IMR-90 (cell line): ENCODE results near the gene TCF7. TPM values are rescaled to one million over a fixed set of nuclear protein-coding genes. Genes with fewer than 3 reads are reported as not detected.

Source experiments
- ATAC-seq: fragments of 200-7000 bp; cut with Tn5 transposase; 2 replicates; pipeline ENCODE4 v1.9.1; 2020; ENCODE audit warnings: low read depth, mild to moderate bottlenecking, moderate library complexity
- BruUV-seq: library from RNA; stranded (reverse); fragments of 400-500 nt; replicated peaks from 2 replicates; lab custom pipeline; 2021; lab: Mats Ljungman, UMichigan
- CTCF ChIA-PET: fragments of 300-600 bp; formaldehyde crosslinking; extraction: SDS; loops from one replicate; lab custom pipeline; 2021; ENCODE audit warnings: antibody characterized with exemption; lab: Yijun Ruan, JAX
- POLR2A ChIA-PET: fragments of 300-600 bp; sonication (Branson Sonifier 250); formaldehyde crosslinking; loops from one replicate; lab custom pipeline; 2022; ENCODE audit warnings: antibody characterized with exemption; ENCODE audit not compliant: unreplicated experiment; lab: Charles Lee
- DNase-seq: peaks from one replicate; pipeline ENCODE4 v3.0.0; 2013
- H2AFZ ChIP-seq: replicated peaks from 2 replicates; pipeline ENCODE3; 2013; ENCODE audit warnings: low read length, mild to moderate bottlenecking; ENCODE audit not compliant: poor library complexity
- H2AK5ac ChIP-seq: 2 replicates; pipeline ENCODE4 v1.6.1; 2013; ENCODE audit warnings: low read depth, low read length, inconsistent platforms
- H2AK9ac ChIP-seq: replicated peaks from 2 replicates; pipeline ENCODE3; 2013; ENCODE audit warnings: mild to moderate bottlenecking, low read depth, low read length, moderate library complexity; ENCODE audit not compliant: poor library complexity
- H2BK120ac ChIP-seq: 2 replicates; pipeline ENCODE4 v1.6.1; 2013; ENCODE audit warnings: low read depth, low read length, inconsistent platforms
- H2BK15ac ChIP-seq: 3 replicates; pipeline ENCODE4 v1.6.1; 2013; ENCODE audit warnings: low read depth, low read length, inconsistent platforms
- H2BK20ac ChIP-seq: 2 replicates; pipeline ENCODE4 v1.6.1; 2013; ENCODE audit warnings: low read depth, mild to moderate bottlenecking, inconsistent platforms, low read length, moderate library complexity
- H2BK5ac ChIP-seq: 2 replicates; pipeline ENCODE4 v1.6.1; 2013; ENCODE audit warnings: mild to moderate bottlenecking, low read depth, low read length, inconsistent platforms; ENCODE audit not compliant: poor library complexity, severe bottlenecking
- H3K14ac ChIP-seq: replicated peaks from 2 replicates; pipeline ENCODE4 v1.6.1; 2013; ENCODE audit warnings: low read depth, low read length, inconsistent platforms
- H3K18ac ChIP-seq: 2 replicates; pipeline ENCODE4 v1.6.1; 2013; ENCODE audit warnings: low read depth, low read length, control low read depth
- H3K23ac ChIP-seq: 2 replicates; pipeline ENCODE4 v1.6.1; 2013; ENCODE audit warnings: low read depth, low read length, inconsistent platforms
- H3K27ac ChIP-seq: 2 replicates; pipeline ENCODE4 v1.5.1; 2013; ENCODE audit warnings: mild to moderate bottlenecking, control low read depth, low read length; ENCODE audit not compliant: insufficient read depth
- H3K27me3 ChIP-seq: 2 replicates; pipeline ENCODE4 v1.6.1; 2013; ENCODE audit warnings: low read length; ENCODE audit not compliant: control insufficient read depth, insufficient read depth
- H3K36me3 ChIP-seq: 2 replicates; pipeline ENCODE4 v1.6.1; 2013; ENCODE audit warnings: low read length, mixed read lengths; ENCODE audit not compliant: control insufficient read depth, insufficient read depth
- H3K4ac ChIP-seq: 2 replicates; pipeline ENCODE4 v1.6.1; 2013; ENCODE audit warnings: low read depth, low read length, inconsistent platforms
- H3K4me1 ChIP-seq: 2 replicates; pipeline ENCODE4 v1.6.1; 2013; ENCODE audit warnings: low read length, mixed read lengths; ENCODE audit not compliant: control insufficient read depth, insufficient read depth
- H3K4me2 ChIP-seq: 2 replicates; pipeline ENCODE4 v1.6.1; 2013; ENCODE audit warnings: low read depth, mild to moderate bottlenecking, control low read depth, low read length, moderate library complexity
- H3K4me3 ChIP-seq: 2 replicates; pipeline ENCODE4 v1.5.1; 2013; ENCODE audit warnings: low read depth, mild to moderate bottlenecking, control low read depth, low read length, moderate library complexity; ENCODE audit not compliant: insufficient read depth
- H3K56ac ChIP-seq: 2 replicates; pipeline ENCODE4 v1.6.1; 2013; ENCODE audit warnings: low read length, inconsistent platforms; ENCODE audit not compliant: insufficient read depth; ENCODE audit errors: extremely low read depth
- H3K79me1 ChIP-seq, 2 experiments: 2 replicates each; pipeline ENCODE4 v1.6.1; 2013; ENCODE audit warnings: low read length in 2 of 2, inconsistent platforms in 1 of 2, low read depth in 1 of 2
- H3K9ac ChIP-seq: 2 replicates; pipeline ENCODE4 v1.6.1; 2013; ENCODE audit warnings: low read depth, low read length, control low read depth
- H3K9me1 ChIP-seq: 2 replicates; pipeline ENCODE4 v1.6.1; 2013; ENCODE audit warnings: low read length, inconsistent platforms; ENCODE audit not compliant: insufficient read depth
- H3K9me3 ChIP-seq: 2 replicates; pipeline ENCODE4 v1.6.1; 2013; ENCODE audit warnings: low read length; ENCODE audit not compliant: control insufficient read depth, insufficient read depth
- H4K20me1 ChIP-seq: 2 replicates; pipeline ENCODE4 v1.6.1; 2013; ENCODE audit warnings: low read length, inconsistent platforms; ENCODE audit not compliant: insufficient read depth
- H4K5ac ChIP-seq: 2 replicates; pipeline ENCODE4 v1.6.1; 2013; ENCODE audit warnings: mild to moderate bottlenecking, low read depth, low read length, control low read depth
- H4K8ac ChIP-seq, 2 experiments: 2 replicates each; pipeline ENCODE4 v1.6.1; 2013; ENCODE audit warnings: low read depth in 2 of 2, low read length in 2 of 2, control low read depth in 1 of 2, inconsistent platforms in 1 of 2
- H4K91ac ChIP-seq: 2 replicates; pipeline ENCODE4 v1.6.1; 2013; ENCODE audit warnings: low read depth, low read length, inconsistent platforms; ENCODE audit not compliant: insufficient read depth
- BHLHE40 ChIP-seq: fragments of 150-350 bp; IDR thresholded peaks from 2 replicates; pipeline ENCODE4 v1.6.1; 2016; ENCODE audit warnings: mild to moderate bottlenecking, low read depth, low read length
- CEBPB ChIP-seq: IDR thresholded peaks from 2 replicates; pipeline ENCODE4 v1.6.1; 2012; ENCODE audit warnings: low read depth, low read length, improper control_type of control experiment
- FOS ChIP-seq: fragments of 150-350 bp; IDR thresholded peaks from 2 replicates; pipeline ENCODE4 v1.6.1; 2016; ENCODE audit warnings: low read depth, low read length
- MAFK ChIP-seq: IDR thresholded peaks from 2 replicates; pipeline ENCODE4 v1.6.1; 2012; ENCODE audit warnings: low read depth, low read length, improper control_type of control experiment
- MAZ ChIP-seq: IDR thresholded peaks from 2 replicates; pipeline ENCODE4 v1.6.1; 2012; ENCODE audit warnings: low read depth, mild to moderate bottlenecking, low read length, improper control_type of control experiment, moderate library complexity, borderline replicate concordance
- MXI1 ChIP-seq: IDR thresholded peaks from 2 replicates; pipeline ENCODE4 v1.6.1; 2012; ENCODE audit warnings: low read depth, mild to moderate bottlenecking, low read length, moderate library complexity, borderline replicate concordance
- NFE2L2 ChIP-seq: fragments of 150-350 bp; IDR thresholded peaks from 2 replicates; pipeline ENCODE4 v1.6.1; 2016; ENCODE audit warnings: low read depth, mild to moderate bottlenecking, low read length
- POLR2A ChIP-seq: IDR thresholded peaks from 2 replicates; pipeline ENCODE4 v1.6.1; 2012; ENCODE audit warnings: mild to moderate bottlenecking, low read depth, low read length
- RAD21 ChIP-seq: IDR thresholded peaks from 2 replicates; pipeline ENCODE4 v1.6.1; 2012; ENCODE audit warnings: low read length, improper control_type of control experiment
- RCOR1 ChIP-seq: IDR thresholded peaks from 2 replicates; pipeline ENCODE4 v1.6.1; 2012; ENCODE audit warnings: mild to moderate bottlenecking, low read length, improper control_type of control experiment; ENCODE audit not compliant: insufficient replicate concordance
- RFX5 ChIP-seq: IDR thresholded peaks from 2 replicates; pipeline ENCODE4 v1.8.0; 2012; ENCODE audit warnings: low read depth, mild to moderate bottlenecking, low read length, moderate library complexity
- WGBS, 2 experiments: methylation state at CpG; one replicate each; pipeline versions ENCODE4 v1.1.5 to v1.1.7; 2013; ENCODE audit warnings: missing lambda C conversion rate in 2 of 2; ENCODE audit not compliant: insufficient read length in 1 of 2; ENCODE audit errors: extremely low coverage in 2 of 2; 5-methylcytosine and 5-hydroxymethylcytosine counted together
- dilution Hi-C: fragments of 300-500 bp; cut with HindIII; formaldehyde crosslinking; loops from one replicate; pipeline ENCODE4 v1.14.3; 2018; ENCODE audit warnings: low sequenced_read_pairs; ENCODE audit not compliant: unreplicated experiment
- in situ Hi-C: fragments of 300-500 bp; cut with MboI; formaldehyde crosslinking; loops from 3 replicates; pipeline ENCODE4 v1.14.3; 2019; ENCODE audit warnings: low sequenced_read_pairs, inconsistent platforms, mixed read lengths
- intact Hi-C: fragments of 100-400 bp; cut with micrococcal nuclease; formaldehyde crosslinking; loops from 2 replicates; pipeline ENCODE4 v1.10.0; 2022
- polyA plus RNA-seq, 3 experiments: library from polyadenylated mRNA; depleted of rRNA; stranded (reverse); fragments of >200 nt; gene quantifications; 2 replicates each; pipeline ENCODE4 v1.2.3, GENCODE V29; 2012; ENCODE audit warnings: low replicate concordance in 1 of 3
- total RNA-seq: library from RNA; depleted of rRNA; stranded (reverse); fragments of >200 nt; gene quantifications from 2 replicates; pipeline ENCODE4 v1.2.3, GENCODE V29; 2012
- TF ChIP-seq, protein P1 (sequence below): fragments of 150-350 bp; IDR thresholded peaks from 2 replicates; pipeline ENCODE4 v1.6.1; 2016; ENCODE audit warnings: low read depth, mild to moderate bottlenecking, low read length, moderate library complexity, borderline replicate concordance
- TF ChIP-seq, protein P2 (sequence below): conservative IDR thresholded peaks from 2 replicates; pipeline ENCODE4 v1.5.1; 2012; ENCODE audit warnings: mild to moderate bottlenecking, low read depth, low read length, improper control_type of control experiment

TCF7 gene
- total and polyA plus RNA-seq, 2 of the 4 experiments (the other 2 are of a cell fraction) = 1.3 to 3.4 TPM

GRCh38 chr5:134095887-134096589 lies 18.4 kb upstream of the TCF7 start:
- no peak for DNase-seq
- H4K8ac ChIP-seq = no peak overlapping the region
- H4K20me1 ChIP-seq = no peaks in the 10 kb centered on the region
- H3K27ac ChIP-seq = no peak overlapping the region
- dilution Hi-C loops = no loop called here
- H3K27me3 ChIP-seq = peaks cover 36% of the 10 kb centered on the region
- TF ChIP-seq, protein P1, sequence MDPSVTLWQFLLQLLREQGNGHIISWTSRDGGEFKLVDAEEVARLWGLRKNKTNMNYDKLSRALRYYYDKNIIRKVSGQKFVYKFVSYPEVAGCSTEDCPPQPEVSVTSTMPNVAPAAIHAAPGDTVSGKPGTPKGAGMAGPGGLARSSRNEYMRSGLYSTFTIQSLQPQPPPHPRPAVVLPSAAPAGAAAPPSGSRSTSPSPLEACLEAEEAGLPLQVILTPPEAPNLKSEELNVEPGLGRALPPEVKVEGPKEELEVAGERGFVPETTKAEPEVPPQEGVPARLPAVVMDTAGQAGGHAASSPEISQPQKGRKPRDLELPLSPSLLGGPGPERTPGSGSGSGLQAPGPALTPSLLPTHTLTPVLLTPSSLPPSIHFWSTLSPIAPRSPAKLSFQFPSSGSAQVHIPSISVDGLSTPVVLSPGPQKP = no peak
- no peak for TF ChIP-seq FOS
- TF ChIP-seq BHLHE40 = no peak
- no peak for TF ChIP-seq CEBPB
- TF ChIP-seq POLR2A = no peak
- no peak for TF ChIP-seq RAD21
- TF ChIP-seq NFE2L2 = no peak
- no peak for TF ChIP-seq MXI1
- TF ChIP-seq MAFK = no peak
- no peak for TF ChIP-seq RFX5
- no peak for TF ChIP-seq MAZ
- TF ChIP-seq, protein P2, sequence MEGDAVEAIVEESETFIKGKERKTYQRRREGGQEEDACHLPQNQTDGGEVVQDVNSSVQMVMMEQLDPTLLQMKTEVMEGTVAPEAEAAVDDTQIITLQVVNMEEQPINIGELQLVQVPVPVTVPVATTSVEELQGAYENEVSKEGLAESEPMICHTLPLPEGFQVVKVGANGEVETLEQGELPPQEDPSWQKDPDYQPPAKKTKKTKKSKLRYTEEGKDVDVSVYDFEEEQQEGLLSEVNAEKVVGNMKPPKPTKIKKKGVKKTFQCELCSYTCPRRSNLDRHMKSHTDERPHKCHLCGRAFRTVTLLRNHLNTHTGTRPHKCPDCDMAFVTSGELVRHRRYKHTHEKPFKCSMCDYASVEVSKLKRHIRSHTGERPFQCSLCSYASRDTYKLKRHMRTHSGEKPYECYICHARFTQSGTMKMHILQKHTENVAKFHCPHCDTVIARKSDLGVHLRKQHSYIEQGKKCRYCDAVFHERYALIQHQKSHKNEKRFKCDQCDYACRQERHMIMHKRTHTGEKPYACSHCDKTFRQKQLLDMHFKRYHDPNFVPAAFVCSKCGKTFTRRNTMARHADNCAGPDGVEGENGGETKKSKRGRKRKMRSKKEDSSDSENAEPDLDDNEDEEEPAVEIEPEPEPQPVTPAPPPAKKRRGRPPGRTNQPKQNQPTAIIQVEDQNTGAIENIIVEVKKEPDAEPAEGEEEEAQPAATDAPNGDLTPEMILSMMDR = no peak
- no peak for TF ChIP-seq RCOR1
- H3K36me3 ChIP-seq = no peaks in the 10 kb centered on the region
- H4K91ac ChIP-seq = no peak overlapping the region
- no peak overlapping the region for H3K23ac ChIP-seq
- no TSS peak for BruUV-seq
- no peak overlapping the region for H2BK20ac ChIP-seq
- no peak overlapping the region for H3K4me2 ChIP-seq
- H2BK120ac ChIP-seq = no peak overlapping the region
- H2AK9ac ChIP-seq = no peak overlapping the region
- no peak overlapping the region for H3K9ac ChIP-seq
- CTCF ChIA-PET = no interaction called here
- ATAC-seq = no peak
- H4K5ac ChIP-seq = no peak overlapping the region
- no peaks in the 10 kb centered on the region for H3K9me3 ChIP-seq
- no peak overlapping the region for H2BK5ac ChIP-seq
- WGBS, 2 experiments = 85% methylated on average over 4 of the region's 15 CpGs; no CpG with 5 or more reads in 1 of the 2 experiments
- in situ Hi-C loops = no loop called here
- H3K4me1 ChIP-seq = peaks cover 4% of the 10 kb centered on the region
- H3K18ac ChIP-seq = no peak overlapping the region
- intact Hi-C loops = no loop called here
- POLR2A ChIA-PET = no interaction called here
- H3K14ac ChIP-seq = no peak overlapping the region
- H2AFZ ChIP-seq = no peak overlapping the region
- no peak overlapping the region for H3K56ac ChIP-seq
- H2BK15ac ChIP-seq = no peak overlapping the region
- H3K9me1 ChIP-seq = no peaks in the 10 kb centered on the region
- no peak overlapping the region for H3K4me3 ChIP-seq
- no peaks in the 10 kb centered on the region for H3K79me1 ChIP-seq
- no peak overlapping the region for H2AK5ac ChIP-seq
- no peak overlapping the region for H3K4ac ChIP-seq
